Posterior cingulate gyrus (tissue), 11 donors: Measurements from ENCODE around the gene PIK3C2B.
A peak's percentile ranks its signal among the peaks of the same experiment; 100 is the strongest.

Experiments used
- DNase-seq, 10 donors: peaks; one replicate each; pipeline versions ENCODE4 v3.0.0 to v3.0.0-alpha.2; 2020 to 2021; ENCODE audit warnings: mixed read lengths in 3 of 10
- intact Hi-C: fragments of 100-400 bp; cut with DNase I; formaldehyde crosslinking; loops from one replicate; pipeline ENCODE4 v1.15.1; 2023

The PIK3C2B gene

DNA sequence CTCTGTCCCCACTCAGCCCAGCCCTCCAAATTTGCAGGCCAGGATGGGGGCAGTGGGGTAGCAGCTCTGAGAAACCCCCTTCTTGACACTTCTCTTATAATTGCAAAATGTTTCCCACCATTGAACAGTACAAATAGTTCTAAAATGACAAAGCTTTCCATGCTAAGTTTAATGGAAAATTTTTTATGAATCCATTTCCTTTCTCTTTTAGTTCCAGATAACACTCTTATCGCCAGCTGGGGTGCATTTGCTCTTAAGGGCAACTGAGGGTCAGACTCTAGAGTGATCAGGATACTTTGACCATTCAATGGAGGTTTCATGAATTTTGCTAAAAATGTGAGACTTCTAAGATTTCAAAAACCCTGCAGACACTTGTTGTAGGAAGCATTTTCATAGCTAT is 29.9 kb downstream of the PIK3C2B start:
- intact Hi-C loops, result no loop called here
- DNase-seq, result peak in 1 of 10 donors; percentile 8

- peak in 1 of 10 donors; percentile 22 for DNase-seq
- intact Hi-C loops, result no loop called here
Measured at GRCh38 chr1:204464187-204464631, 30.4 kb downstream of the PIK3C2B start.

- DNase-seq, result peak in 1 of 10 donors; percentile 74
- intact Hi-C loops, result no loop called here
Measured at GRCh38 chr1:204463125-204464060, 31.2 kb downstream of the PIK3C2B start.

DNA sequence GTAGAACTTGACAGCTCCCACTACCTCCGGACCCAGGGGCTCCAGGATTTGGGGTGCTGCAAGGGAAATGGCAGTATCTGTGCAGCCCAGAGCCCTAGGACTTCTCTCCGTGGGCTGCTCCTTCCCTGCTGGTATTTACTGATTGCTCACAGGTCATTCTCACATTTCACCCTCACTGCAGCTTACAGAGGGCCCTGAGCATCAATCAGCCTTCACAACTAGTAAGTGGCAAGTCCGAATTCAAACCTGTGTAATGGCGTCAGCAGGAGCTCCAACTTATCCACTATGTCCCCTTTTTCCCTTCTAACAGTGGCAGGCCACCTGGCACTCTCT is 32.4 kb downstream of the PIK3C2B start:
- peak in 1 of 10 donors; percentile 24 for DNase-seq
- intact Hi-C loops, result no loop called here

GRCh38 chr1:204461331-204462228 is 33.0 kb downstream of the PIK3C2B start:
- peak in 1 of 10 donors; percentile 70 for DNase-seq
- intact Hi-C loops, result no loop called here

DNA sequence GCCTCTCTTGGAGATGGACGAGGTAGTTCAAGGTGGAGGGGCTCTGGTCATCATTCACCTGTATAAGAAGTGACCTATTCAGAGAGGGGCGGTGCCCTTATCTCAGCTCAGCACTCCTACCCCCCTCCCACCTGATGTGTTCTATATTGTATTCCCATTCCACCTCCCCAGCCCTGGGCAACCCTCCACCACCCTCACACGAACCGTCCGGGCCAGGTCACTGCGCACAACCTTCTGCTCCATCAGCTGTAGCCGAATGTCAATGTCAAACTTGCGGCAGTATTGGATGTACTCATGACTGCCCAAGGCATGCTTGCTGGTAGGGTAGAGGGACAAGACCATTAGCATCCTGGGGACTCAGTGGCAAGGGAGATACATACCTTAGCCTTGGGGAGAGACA is 34.3 kb downstream of the PIK3C2B start:
- DNase-seq, result peak in 1 of 10 donors; percentile 21
- intact Hi-C loops, result no loop called here

DNA sequence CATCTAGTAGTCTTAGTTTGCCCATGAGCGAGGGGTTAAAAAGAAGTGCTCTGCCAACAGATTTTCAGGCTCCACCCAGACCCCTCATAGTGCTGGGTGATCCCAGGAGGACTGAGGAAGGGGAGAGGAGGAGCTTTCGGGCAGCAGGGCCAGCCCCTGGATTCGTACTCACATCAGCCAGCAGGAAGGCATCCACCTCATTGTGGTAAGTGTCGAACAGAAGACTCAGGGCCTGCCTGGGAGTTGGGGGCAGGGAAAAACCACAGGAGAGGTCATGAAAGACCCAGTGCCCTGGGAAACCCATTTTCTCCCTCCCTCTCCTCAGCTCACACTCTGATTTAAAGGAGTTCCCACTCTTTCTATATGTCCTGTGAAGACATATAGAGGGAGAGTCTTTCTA is 34.9 kb downstream of the PIK3C2B start:
- intact Hi-C loops, result no loop called here
- peak in 1 of 10 donors; percentile 21 for DNase-seq

GRCh38 chr1:204457666-204458065 is 36.9 kb downstream of the PIK3C2B start:
- DNase-seq, result peak in 1 of 10 donors; percentile 43
- intact Hi-C loops, result no loop called here

DNA sequence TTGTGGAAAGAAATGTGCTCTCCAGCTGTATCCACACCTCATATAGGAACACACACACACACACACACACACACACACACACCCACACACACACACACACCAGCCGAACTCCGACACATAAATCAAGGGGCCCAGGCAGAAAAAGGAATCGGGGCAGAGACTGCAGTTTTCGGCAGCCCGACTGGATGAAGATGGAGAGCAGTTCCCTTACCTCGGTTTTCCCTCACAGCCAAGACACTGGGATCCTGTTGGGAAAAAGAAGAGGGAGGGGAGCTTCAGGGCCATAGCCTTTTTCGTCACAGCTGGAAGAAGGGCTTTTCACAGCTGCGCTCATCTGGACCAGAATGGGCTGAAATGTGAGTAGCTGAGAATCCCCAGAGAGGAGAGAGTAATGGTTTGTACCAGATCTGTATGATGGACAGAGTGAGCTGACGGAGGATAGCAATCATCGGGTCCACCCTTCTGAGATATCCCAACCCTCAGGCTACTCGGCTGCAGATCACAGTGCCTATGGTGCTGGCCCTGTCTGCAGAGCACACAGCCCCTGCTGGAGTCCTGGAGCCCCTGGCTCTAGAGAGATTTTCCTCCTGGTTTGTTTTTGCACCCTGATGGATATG is 37.7 kb downstream of the PIK3C2B start:
- intact Hi-C loops, result no loop called here
- peak in 1 of 10 donors; percentile 55 for DNase-seq

- intact Hi-C loops, result no loop called here
- peak in 1 of 10 donors; percentile 82 for DNase-seq
Measured at GRCh38 chr1:204455831-204456145, 38.8 kb downstream of the PIK3C2B start.

GRCh38 chr1:204455063-204455830 is 39.4 kb downstream of the PIK3C2B start:
- intact Hi-C loops, result no loop called here
- DNase-seq, result peak in 1 of 10 donors; percentile 78

- peak in 1 of 10 donors; percentile 22 for DNase-seq
- intact Hi-C loops, result loop anchor here (5.0 kb wide), 1 partner anchor 38 kb away; the partner anchor contains the start of gene PIK3C2B
Measured at GRCh38 chr1:204454476-204454875, 40.1 kb downstream of the PIK3C2B start.

DNA sequence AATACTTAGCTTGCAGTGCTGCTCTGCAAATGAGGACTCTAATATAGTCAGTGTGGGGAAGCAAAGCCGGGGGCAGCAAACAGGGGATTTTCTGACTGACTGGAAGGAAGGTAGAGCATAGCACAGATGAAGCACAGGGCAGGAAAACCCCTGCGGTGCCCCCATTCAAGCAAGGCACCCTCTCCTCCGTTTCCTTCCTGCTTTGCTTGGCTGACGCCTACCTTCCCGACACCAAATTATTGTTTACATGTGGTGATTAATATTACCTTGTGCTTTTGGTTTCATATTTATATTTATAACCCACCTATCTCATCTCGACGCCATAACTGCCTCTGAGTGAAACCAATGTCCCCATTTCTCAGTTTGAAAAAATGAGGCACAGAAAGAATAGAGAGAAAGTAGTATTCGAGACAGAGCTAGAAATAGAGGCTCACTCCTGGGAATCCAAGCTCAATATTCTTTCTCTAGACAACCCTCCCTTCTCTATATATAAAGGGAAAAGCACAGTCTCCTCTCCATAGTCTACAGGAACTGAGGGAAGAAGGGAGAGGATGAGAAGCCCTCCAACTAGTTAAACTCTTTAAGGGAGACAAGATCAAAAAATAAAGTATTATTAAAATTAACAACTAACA is 41.3 kb downstream of the PIK3C2B start:
- intact Hi-C loops, result loop anchor here (5.0 kb wide), 1 partner anchor 39 kb away; the partner anchor contains the start of gene PIK3C2B
- DNase-seq, result peak in 1 of 10 donors; percentile 9

GRCh38 chr1:204451352-204452124 is 43.1 kb downstream of the PIK3C2B start:
- intact Hi-C loops, result loop anchor here (5.0 kb wide), 1 partner anchor 41 kb away; the partner anchor contains the start of gene PIK3C2B
- peak in 1 of 10 donors; percentile 20 for DNase-seq

GRCh38 chr1:204450461-204451257 is 43.9 kb downstream of the PIK3C2B start:
- intact Hi-C loops, result loop anchor here (5.0 kb wide), 1 partner anchor 42 kb away; the partner anchor contains the start of gene PIK3C2B

GRCh38 chr1:204449678-204450280 is 44.8 kb downstream of the PIK3C2B start:
- intact Hi-C loops, result loop anchor here (5.0 kb wide), 1 partner anchor 43 kb away; the partner anchor contains the start of gene PIK3C2B
- DNase-seq, result peak in 1 of 10 donors; percentile 76

More at GRCh38 chr1:204450461-204451257, 43.9 kb downstream of the PIK3C2B start:
- DNase-seq, result peak in 1 of 10 donors; percentile 61
